ENCODE data around the gene NAT9.

DNA sequence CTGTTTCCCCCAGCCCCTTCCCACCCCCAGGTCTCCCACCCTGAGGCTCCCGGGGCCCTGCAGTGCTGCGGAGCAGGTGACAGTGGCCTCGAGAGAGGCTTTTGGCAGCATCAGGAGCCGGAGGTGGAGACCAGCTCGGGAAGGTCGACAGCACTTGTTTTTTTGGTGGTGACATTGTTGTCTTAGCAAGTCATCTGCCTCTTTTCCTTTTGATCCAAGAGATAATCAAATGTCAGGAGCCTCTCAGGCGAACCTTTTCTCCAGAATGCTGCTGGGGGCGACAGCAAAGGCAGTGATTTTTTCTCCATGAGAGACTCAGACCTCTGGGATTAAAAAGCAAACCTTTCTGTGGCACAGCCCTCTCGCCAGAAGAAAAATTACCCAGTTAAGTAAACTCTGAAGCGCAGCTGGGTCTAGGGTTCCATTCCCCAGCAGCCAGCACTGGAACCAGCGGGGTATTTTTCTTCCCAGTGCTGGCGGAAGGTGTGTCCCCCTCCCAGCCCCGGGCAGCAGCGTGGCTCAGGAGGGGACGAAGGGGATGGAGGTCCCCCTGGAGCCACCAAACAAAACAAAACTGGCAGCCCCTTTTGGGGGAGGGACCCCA, 46.3 kb upstream of the NAT9 start:
- TF ChIP-seq, protein P1, sequence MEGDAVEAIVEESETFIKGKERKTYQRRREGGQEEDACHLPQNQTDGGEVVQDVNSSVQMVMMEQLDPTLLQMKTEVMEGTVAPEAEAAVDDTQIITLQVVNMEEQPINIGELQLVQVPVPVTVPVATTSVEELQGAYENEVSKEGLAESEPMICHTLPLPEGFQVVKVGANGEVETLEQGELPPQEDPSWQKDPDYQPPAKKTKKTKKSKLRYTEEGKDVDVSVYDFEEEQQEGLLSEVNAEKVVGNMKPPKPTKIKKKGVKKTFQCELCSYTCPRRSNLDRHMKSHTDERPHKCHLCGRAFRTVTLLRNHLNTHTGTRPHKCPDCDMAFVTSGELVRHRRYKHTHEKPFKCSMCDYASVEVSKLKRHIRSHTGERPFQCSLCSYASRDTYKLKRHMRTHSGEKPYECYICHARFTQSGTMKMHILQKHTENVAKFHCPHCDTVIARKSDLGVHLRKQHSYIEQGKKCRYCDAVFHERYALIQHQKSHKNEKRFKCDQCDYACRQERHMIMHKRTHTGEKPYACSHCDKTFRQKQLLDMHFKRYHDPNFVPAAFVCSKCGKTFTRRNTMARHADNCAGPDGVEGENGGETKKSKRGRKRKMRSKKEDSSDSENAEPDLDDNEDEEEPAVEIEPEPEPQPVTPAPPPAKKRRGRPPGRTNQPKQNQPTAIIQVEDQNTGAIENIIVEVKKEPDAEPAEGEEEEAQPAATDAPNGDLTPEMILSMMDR (IDR thresholded peaks at IDR 0.05; ENCODE audit: low read length) = no peak
- no peak for TF ChIP-seq EZH2 (IDR thresholded peaks at IDR 0.05; ENCODE audit: borderline replicate concordance, low read length)

Data from OCI-LY1 (cell line).